Stimulated activated CD8-positive, alpha-beta memory T cell treated with anti-CD3 and anti-CD28 coated beads, Interleukin-15, amount 100 ng/mL, for 24 hours (primary cell): ENCODE results near the gene TLR2.

Experiments
- DNase-seq: peaks from one replicate; pipeline ENCODE4 v3.0.0-alpha.2; 2020; ENCODE audit warnings: low read depth

TLR2 gene, protein sequence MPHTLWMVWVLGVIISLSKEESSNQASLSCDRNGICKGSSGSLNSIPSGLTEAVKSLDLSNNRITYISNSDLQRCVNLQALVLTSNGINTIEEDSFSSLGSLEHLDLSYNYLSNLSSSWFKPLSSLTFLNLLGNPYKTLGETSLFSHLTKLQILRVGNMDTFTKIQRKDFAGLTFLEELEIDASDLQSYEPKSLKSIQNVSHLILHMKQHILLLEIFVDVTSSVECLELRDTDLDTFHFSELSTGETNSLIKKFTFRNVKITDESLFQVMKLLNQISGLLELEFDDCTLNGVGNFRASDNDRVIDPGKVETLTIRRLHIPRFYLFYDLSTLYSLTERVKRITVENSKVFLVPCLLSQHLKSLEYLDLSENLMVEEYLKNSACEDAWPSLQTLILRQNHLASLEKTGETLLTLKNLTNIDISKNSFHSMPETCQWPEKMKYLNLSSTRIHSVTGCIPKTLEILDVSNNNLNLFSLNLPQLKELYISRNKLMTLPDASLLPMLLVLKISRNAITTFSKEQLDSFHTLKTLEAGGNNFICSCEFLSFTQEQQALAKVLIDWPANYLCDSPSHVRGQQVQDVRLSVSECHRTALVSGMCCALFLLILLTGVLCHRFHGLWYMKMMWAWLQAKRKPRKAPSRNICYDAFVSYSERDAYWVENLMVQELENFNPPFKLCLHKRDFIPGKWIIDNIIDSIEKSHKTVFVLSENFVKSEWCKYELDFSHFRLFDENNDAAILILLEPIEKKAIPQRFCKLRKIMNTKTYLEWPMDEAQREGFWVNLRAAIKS

DNA sequence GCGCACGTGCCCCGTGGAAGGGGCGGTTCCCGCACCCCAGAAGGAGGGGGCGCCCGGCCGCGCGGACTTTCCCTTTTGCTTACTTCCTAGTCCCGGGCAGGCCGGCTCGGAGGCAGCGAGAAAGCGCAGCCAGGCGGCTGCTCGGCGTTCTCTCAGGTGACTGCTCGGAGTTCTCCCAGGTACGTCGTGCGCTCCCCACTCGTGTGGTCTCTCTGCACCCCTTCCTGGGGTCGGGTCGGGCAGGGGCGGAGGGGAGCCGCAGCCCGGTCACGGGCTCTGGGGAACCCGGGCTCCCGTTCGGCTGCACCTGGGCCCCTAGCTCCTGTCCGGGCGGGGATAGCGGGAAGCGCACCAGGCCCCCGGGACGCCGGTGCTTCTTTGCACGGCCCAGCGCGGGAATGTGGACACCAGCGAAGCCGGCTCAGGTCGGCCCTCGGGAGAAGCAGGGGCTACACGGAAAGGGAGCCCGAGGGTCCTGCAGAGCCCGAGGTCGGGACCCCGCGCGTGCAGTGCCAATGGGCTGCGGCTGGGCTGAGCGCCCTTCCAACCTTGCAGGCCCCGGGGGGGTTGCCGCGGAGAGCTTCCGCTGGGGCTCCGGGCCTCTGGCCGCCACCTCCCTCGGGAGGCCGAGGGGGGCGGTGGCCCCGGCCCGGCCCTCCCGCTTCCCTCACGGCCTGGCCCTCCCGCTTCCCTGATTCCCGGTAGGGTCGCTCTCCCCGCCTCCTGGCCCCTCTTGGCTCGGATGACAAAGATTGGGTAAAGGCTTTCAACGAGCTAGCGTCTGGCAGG is at the start of gene TLR2:
Gene TLR2 (plus strand): TSS at position 99 of the 789 bp plus-strand sequence. CDS start 18,628 bp downstream, outside the sequence.
- DNase-seq = peak; percentile 26

DNA sequence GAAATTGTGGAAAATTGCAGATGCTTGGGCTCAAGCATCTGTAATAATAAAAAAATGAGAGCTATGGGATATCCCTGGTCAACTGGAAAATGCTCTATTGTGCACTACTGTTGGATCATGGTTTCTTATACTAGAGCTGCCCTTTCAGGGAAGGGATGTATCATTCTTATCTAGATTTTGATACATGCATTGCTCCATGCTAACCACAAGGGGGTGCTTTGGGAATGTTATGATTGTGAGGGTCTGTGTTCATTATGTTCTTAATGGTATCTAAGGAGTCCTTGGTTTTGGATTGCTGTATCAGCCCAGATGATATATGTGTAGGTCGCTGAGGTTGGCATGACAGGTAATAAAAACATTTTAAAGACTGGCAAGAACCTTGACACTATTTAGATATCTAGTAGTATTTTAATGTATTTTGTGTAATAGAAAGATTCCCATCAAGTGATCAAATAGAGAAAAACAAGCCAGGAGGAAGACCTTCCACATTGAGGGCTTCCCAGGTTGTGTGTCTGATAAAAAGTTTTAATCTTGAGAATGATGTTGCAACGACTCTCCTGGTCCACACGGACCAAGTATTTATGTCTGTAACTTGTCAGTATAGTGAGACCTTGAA is 49.2 kb upstream of the TLR2 start:
- no peak for DNase-seq

DNA sequence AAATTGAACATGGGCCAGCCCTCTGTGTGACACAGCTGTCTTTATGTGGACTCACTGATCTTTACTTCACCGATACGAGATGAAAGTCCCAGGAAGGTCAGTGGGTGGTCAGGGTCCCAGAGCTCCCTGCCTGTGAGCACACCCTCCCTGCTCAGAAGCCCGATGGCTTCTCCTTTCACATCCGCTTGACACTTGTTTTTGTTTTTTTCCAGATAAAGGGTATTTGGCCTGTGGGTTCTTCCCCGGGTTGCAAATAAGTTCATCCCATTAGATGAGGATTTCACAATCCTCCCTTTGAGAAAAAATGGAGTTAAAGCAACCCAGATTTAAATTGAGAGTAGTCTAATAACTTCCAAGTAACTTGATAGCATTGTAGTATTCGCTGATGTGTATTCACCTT is 48.2 kb upstream of the TLR2 start:
- no peak for DNase-seq

DNA sequence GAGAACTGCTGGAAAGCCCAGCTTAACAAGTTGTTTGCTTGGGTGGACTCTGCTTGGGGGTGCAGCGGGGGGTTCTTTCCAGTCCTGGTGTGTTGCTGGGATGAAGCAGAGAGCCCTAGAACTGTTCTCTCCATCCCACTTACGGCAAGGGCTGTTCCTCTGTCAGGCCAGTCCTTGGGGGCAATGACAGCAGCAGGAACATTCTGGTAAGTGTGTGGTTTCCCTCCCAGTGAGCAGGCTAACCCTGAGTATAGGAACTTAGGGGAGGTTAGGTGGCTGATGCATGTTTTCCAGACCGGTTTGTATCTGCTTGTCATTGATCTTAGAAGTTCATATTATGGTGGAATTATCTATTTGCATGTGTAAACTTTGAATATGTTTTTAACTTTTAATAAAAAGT is 46.9 kb upstream of the TLR2 start:
- no peak for DNase-seq

DNA sequence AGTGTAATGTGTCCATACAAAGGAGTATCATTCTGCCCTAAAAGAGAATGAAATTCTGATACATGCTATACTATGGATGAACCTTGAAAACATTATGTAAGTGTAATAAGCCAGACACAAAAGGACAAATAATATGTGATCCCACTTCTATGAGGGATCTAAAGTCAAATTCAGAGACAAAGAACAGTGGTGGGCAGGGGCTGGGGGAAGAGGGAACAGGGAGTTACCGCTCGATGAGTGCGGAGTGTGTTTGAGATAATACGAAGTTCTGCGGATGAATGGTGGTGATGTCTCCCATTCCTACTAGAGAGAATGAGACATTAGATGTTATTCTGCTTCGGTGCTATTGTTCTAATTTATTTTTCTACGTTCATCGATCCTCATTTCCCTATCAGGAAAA is 46.1 kb upstream of the TLR2 start:
- DNase-seq = no peak

DNA sequence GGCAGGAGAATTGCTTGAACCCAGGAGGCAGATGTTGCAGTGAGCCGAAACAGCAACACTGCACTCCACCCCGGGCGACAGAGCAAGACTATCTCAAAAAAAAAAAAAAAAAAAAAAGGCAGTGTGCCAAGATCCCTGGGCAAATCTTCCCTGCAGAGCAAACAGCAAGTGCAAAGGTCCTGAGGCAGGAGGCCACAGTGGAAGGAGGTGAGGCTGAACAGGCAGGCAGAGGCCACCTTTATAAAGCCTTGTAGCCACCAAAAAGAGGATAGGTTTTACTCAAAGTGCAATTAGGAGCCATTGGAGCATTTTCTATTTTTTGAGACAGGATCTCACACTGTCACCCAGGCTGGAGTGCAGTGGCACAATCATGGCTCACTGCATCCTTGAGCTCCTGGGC is 45.1 kb upstream of the TLR2 start:
- DNase-seq = no peak

DNA sequence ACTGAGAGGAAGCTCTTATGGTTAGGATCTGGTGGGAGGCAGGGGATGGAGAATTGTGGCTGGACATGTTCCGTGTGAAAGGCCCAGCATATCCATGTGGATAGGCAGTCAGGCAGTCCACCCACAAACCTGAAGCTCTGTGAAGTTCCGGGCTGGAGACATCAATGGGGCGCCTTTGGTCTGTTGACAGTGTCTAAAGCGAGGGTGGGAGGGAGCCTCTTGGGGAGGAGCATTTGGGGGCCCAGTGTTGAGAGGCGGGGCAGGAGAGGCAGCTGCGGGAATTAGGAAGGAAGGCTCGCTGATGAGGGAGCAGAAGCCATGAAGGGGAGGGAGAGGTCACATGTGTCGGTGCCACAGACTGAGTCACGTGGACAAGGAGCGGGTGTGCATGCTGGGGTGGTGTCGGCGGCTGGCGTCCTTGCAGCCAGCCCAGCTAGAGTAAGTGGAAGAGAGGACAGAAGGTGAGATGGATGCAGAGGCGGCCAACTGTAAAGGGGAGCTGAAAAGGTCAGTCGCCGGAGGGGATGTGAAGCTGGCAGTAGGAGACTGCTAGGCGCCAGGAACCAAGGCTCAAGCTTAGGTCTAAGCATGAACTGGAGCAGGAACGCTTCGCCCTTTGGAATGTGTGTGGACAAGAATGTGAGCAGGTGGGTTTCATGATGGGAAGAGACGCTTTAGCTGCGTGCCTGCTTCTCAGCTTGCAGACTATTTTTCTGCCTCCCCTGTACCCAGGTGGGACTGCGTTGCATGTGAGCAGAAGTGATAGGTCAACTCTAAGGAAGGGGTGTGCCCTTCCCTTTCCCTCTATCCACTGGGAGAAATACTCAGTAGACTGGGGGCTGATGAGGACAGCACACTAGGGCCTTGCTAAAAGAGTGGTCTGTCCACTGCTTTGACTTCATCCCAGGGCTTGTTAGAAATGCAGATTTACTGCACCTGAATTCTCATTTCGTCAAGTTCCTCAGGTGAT is 44.0 kb upstream of the TLR2 start:
- DNase-seq = no peak

DNA sequence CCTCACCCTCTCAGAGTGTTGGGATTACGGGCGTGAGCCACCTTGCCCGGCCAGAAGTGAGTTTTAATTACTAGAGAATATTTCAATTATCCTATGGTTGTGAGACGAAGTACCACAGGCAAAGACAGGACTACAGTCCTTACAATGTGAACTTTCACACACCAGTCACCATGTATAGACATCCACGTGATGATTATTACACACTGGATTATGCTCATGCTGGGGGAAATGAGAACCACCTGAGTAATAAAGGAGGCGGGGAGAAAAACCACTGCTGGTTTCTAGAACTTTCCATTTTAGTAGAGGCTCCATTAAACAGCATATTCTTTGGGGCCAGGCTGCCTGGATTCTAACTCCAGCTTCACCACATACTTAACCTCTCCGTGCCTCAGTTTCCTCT is 42.5 kb upstream of the TLR2 start:
- no peak for DNase-seq

DNA sequence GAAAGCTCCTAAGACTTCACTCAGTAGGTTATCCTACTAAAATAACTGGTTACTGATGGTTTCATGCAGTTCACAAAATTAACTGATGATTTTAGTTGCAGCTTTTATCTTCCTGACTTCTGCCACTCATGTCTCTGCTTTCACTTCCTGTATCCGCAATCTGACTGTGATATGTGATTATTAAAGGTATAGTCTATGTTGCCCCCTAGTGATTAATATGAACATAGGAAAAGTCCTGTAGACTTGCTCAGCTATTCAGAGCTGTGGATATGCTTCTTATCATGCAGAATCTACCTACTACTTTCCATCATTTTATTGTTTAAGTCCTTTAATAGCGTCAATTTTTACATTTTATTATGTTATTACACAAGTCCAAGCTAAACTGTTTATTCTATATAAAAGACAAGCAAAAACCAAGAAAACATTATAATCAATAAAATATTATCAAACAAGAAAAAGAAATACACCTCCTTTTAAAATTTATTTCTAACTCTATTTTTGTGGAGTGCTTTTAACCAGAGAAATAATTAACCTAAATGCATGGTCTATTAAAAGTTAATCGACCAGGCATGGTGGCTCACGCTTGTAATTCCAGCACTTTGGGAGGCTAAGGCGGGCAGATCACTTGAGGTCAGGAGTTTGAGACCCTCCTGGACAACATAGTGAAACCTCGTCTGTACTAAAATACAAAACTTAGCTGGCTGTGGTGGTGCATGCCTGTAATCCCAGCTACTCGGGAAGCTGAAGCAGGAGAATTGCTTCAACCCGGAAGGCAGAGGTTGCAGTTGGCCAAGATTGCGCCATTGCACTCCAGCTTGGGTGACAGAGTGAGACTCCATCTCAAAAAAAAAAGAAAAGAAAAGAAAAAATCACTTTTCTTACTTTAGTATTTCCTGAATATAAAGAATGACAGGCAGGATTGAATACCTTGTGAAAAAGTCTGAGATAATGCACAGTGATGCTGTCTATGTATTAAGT is 40.4 kb upstream of the TLR2 start:
- DNase-seq = no peak

DNA sequence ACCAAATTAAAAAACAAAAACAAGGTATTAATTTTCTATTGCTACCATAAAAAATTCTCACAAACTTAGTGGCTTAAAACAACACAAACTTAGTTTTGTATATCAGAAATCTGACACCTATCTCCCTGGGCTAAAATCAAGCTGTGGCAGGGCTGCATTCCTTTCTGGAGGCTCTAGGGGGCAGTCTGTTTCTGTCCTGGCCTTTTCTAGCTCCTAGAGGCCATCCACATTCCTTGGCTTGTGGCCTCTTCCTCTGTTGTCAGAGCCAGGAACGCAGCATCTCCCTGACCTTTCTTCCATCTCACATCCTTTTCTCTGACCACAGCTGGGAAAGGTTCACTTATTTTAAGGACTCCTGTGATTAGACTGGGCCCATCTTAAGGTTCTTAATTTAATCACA is 38.9 kb upstream of the TLR2 start:
- DNase-seq = no peak

DNA sequence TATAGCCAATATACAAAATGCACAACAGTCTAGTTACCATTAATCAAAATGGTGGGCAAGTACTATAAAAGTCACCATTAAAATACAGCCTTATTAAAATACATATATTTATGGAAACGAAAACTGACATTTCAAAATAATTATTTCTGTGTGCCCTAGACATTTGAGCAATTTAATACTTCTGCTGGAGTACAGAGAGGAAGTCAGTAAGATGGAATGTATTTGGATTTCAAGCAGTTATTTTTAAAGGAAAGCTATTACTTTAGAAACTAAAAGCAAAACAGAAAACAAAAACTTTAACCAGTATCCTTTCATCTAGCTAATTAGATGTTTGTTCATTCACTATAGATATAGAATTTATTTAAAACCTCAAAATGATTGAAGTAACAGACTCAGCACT is 37.8 kb upstream of the TLR2 start:
- no peak for DNase-seq

DNA sequence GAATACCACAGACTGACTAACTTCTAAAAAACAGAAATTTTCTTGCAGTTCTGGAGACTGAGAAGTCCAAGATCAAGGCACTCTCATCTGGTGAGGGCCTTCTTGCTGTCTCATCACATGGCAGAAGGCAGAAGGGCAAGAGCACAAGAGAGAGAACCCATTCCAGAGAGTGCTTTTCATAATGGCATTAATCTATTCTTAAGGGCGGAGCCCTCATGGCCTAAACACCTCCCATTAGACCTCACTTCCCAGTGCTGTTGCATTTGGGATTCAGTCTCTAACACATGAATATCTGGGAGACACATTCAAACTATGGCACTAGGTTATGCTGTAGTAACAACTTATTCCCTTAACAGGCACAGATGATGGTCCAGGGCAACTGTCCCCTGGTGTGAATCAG is 37.1 kb upstream of the TLR2 start:
- no peak for DNase-seq

DNA sequence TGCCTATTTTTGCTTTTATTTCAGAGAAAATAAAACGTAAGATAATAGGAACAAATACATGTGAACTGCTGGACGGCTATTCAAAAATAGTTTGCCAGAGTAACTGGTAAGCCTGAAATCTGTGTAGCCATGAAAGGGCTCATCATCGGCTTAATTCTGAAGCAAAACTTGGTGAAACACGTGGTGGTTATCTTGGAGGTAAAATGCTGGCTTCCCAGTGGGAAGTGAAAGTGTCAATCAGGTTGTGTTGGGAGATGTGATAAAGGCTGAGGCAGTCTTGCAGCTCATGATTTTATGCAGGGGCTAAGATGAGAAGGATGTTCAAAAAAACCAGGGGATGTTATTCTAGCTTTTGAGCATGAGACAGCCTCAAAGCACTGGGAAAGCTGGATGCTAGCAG is 36.1 kb upstream of the TLR2 start:
- DNase-seq = no peak

DNA sequence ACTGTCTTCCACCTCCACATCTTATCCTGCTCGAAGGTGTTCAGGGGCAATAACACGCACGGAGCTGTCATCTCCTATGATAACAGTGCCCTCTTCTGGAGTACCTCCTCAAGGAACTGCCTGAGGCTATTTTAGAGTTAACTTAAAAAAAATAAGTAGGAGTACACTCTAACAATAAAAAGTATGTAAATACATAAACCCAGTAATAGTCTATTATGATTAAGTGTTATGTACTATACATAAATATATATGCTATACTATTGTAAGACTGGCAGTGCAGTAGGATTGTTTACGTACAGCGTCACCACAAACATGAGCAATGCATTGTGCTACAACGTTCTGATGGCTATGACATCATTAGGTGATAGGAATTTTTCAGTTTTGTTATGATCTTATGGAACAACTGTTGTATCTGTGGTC is 34.5 kb upstream of the TLR2 start:
- no peak for DNase-seq

DNA sequence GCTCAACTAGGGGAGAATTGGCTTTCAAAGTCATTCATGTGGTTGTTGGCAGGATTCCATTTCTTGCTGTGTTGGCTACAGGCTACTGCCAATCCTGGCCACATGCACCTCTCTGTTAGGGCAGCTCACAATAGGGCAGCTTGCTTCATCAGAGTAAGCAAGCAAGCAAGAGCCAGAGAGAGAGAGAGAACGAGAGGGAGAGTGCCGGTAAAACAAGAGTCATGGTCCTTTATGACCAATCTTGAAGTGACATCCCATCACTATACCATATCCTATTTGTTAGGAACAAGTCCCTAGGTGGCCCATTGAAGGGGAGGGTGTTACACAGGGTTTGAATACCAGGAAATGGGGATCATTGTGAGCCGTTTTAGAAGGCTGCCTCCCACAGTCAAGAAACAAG is 33.0 kb upstream of the TLR2 start:
- DNase-seq = no peak

DNA sequence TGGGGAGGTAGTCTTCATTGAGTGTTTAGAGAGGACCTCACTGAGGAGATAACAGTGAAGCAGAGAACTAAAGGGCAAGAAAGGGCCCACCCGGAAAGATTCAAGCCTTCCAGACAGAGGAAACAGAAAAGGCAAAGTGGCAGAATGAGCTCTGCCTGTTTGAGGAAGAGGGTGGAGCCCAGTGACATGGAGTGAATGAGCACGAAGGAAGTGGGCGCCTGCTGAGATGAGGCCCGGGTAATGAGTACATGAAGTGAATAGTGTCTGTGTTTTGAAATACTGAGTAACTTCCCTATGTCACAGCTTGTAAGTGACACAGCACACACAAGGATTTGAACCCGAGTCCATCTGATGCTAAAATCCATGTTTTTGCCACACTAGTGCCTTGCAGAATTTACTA is 32.5 kb upstream of the TLR2 start:
- no peak for DNase-seq

DNA sequence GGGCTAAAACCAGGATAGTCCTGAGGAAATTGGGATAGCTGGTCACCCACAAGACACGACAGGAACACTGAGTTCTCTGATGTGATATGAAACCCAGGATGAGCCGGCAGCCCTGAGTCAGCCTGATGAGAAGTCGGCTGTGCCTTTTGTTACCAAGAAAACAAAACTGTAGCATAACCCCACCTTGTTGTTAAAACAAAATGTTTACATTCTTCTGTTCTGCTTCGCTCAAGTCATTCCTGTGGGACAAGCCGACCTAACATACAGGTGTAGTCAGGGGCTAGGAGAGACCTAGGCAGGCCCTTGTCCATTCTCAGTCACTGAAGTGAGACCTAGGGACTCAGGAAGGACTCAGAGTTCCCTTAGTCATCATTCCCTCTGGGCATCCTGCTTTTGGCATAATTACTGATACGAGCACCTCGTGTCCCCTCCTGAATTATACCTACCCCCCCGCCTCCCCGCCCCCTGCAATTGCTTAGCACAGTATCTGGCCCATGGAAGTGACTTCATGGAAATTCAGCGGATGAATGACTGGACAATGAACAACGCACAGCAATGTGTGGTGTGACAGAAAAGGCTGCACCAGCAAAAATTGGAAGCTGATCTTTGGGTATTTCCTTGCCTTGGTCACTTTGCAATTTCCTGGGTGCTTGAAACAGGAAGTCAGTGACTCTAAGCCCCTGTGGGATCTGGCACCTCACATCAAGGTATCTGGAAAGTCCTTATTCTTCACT is 31.9 kb upstream of the TLR2 start:
- no peak for DNase-seq

DNA sequence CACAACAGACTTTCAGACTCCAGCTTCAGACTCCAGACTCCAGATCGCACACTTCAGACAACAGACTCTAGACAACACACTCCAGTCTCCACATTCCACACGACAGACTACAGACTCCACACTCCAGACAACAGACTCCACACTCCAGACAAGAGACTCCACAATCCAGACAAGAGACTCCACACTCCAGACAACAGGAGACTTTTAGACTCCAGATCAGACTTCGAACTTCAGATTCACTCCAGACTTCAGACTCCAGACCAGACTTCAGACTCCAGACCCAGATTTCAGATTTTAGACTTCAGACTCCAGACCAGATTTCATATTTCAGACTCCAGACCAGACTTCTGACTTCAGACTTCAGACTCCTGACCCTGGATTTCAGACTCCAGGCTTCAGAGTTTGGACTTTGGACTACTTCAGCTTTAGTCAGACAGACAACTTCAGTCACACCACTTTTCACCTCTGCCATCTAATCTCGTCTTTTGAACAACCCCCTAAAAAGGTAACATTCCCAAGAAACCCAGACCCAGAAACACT is 29.0 kb upstream of the TLR2 start:
- no peak for DNase-seq

DNA sequence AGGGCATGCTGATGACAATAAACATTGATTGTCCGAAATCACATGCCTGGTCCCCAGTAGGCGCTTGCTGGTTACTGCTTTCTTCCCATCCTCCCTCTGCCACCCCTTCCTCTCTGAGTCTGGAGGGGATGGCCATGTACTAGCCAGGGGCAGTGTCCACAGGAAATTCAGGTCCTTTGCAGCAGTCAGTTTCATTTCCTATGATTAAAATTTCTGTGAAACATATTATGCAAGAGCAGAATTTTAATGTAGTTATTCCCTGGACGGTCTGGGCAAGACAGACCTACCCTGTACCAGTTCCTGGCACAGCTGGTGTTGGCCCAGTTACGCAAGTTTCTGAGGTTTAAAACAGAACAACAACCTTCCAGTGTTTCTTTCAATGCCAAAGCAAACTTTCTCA is 28.2 kb upstream of the TLR2 start:
- no peak for DNase-seq
